Stomach (tissue), 4 donors: Measurements from ENCODE around the gene UBAP1.

Source experiments
- CTCF ChIP-seq, 7 experiments: fragments of 450-650 bp in 4 of 7; fragments of 200-600 bp in 3 of 7; sonication (generic) in 3 of 7; IDR thresholded peaks; one replicate each; pipeline ENCODE4 v1.5.1; 2016 to 2019; ENCODE audit warnings: antibody characterized with exemption in 7 of 7, control low read depth in 2 of 7, mild to moderate bottlenecking in 1 of 7
- EP300 ChIP-seq: sonication (generic); formaldehyde crosslinking; IDR thresholded peaks from one replicate; pipeline ENCODE4 v1.6.1; 2017; ENCODE audit warnings: antibody characterized with exemption
- POLR2A ChIP-seq, 4 donors: fragments of 450-650 bp; IDR thresholded peaks; one replicate each; pipeline ENCODE4 v1.6.1; 2016; ENCODE audit warnings: antibody characterized with exemption in 4 of 4, control low read depth in 2 of 4, mild to moderate bottlenecking in 1 of 4, moderate library complexity in 1 of 4
- POLR2AphosphoS5 ChIP-seq, 3 donors: sonication (generic); formaldehyde crosslinking; IDR thresholded peaks; one replicate each; pipeline ENCODE4 v1.6.1; 2016; ENCODE audit warnings: antibody characterized with exemption in 3 of 3

- TF ChIP-seq CTCF (IDR thresholded peaks at IDR 0.05), result no peak
- no peak for TF ChIP-seq EP300
- no peak for TF ChIP-seq POLR2A (IDR thresholded peaks at IDR 0.05)
- no peak for TF ChIP-seq POLR2AphosphoS5 (IDR thresholded peaks at IDR 0.05)
Measured at GRCh38 chr9:34143116-34143515, 35.7 kb upstream of the UBAP1 start.
